Measurements from ENCODE around the gene DAPK2.
"Not testable (repeated sequence)": the region's sequence is repeated elsewhere in the genome, so short reads cannot be mapped to it uniquely, and the experiment has no call there.

The DAPK2 gene

GRCh38 chr15:64046421-64047153 is at the start of gene DAPK2:
Gene DAPK2, minus strand, starts transcription at chr15:64046485. Its CDS starts 6,224 bp downstream, at chr15:64040261.
- DNase-seq: peak; percentile 48 to 69

- DNase-seq: no peak
Measured at GRCh38 chr15:64095431-64095794, 49.1 kb upstream of the DAPK2 start.

- peak; percentile 92 to 98 for DNase-seq
Measured at GRCh38 chr15:64093627-64094417, 47.5 kb upstream of the DAPK2 start, which contains the start of gene CIAO2A. Gene CIAO2A, minus strand, starts transcription at chr15:64093838. Its CDS starts 70 bp downstream, at chr15:64093768.

GRCh38 chr15:64092864-64093626 is 46.8 kb upstream of the DAPK2 start:
- peak in 1 of 2 donors; percentile 22 for DNase-seq

GRCh38 chr15:64092075-64092820 is 46.0 kb upstream of the DAPK2 start:
- no peak for DNase-seq

GRCh38 chr15:64090527-64090926 is 44.2 kb upstream of the DAPK2 start:
- no peak for DNase-seq

- no peak for DNase-seq
Measured at GRCh38 chr15:64089543-64090280, 43.4 kb upstream of the DAPK2 start.

GRCh38 chr15:64082757-64083156 is 36.5 kb upstream of the DAPK2 start:
- no peak for DNase-seq

- not testable (repeated sequence) for DNase-seq
Measured at GRCh38 chr15:64073496-64073895, 27.2 kb upstream of the DAPK2 start.

- DNase-seq: no peak
Measured at GRCh38 chr15:64072812-64073211, 26.5 kb upstream of the DAPK2 start.

GRCh38 chr15:64071931-64072765 is 25.9 kb upstream of the DAPK2 start:
- DNase-seq: no peak

GRCh38 chr15:64070965-64071851 is 24.9 kb upstream of the DAPK2 start:
- no peak for DNase-seq

GRCh38 chr15:64070106-64070505 is 23.8 kb upstream of the DAPK2 start:
- DNase-seq: no peak

GRCh38 chr15:64068133-64068532 is 21.8 kb upstream of the DAPK2 start:
- no peak for DNase-seq

- DNase-seq: peak; percentile 41 to 45
Measured at GRCh38 chr15:64067564-64068030, 21.3 kb upstream of the DAPK2 start.

GRCh38 chr15:64066451-64066850 is 20.2 kb upstream of the DAPK2 start:
- DNase-seq: no peak

- DNase-seq: no peak
Measured at GRCh38 chr15:64060716-64061115, 14.4 kb upstream of the DAPK2 start.

- DNase-seq: not testable (repeated sequence)
Measured at GRCh38 chr15:64059104-64059503, 12.8 kb upstream of the DAPK2 start.

- DNase-seq: no peak
Measured at GRCh38 chr15:64058279-64058678, 12.0 kb upstream of the DAPK2 start.

GRCh38 chr15:64053674-64054073 is 7.4 kb upstream of the DAPK2 start:
- not testable (repeated sequence) for DNase-seq

Data from hippocampal formation (tissue), 2 donors.